D721Med (cell line): Measurements from ENCODE around the gene TMEM39A.

Experiments used
- DNase-seq: peaks from one replicate; pipeline ENCODE4 v3.0.0; 2011; ENCODE audit warnings: low spot score; ENCODE audit not compliant: insufficient read length
- FAIRE-seq: peaks from 2 replicates; lab custom pipeline; 2011; peaks lifted over from hg19 to GRCh38; lab: Jason Lieb, UNC
- TF ChIP-seq, protein P1 (sequence below): IDR thresholded peaks from 2 replicates; pipeline ENCODE4 v1.5.1; 2012; ENCODE audit warnings: mild to moderate bottlenecking, control low read depth; ENCODE audit not compliant: insufficient read depth; ENCODE audit errors: missing control alignments

TMEM39A gene

DNA sequence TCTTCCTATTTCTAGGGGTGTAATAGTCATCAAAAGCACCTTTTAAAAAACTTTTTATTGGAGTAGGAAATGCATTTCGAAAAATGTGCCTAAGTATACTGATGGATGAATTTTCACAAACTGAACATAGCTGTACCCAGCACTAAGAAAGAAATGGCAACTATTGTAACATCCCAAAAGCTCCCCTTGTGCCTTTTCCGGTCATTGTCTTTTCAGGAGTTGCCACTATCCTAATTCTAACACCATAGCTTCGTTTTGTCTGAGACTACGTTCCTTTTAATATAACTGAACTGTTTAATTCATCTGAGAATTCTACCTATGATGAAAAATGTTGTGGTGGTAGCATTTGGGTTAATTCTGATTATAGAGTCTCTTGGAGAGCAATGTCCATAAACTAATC lies 36.9 kb upstream of the TMEM39A start:
- TF ChIP-seq, protein P1, sequence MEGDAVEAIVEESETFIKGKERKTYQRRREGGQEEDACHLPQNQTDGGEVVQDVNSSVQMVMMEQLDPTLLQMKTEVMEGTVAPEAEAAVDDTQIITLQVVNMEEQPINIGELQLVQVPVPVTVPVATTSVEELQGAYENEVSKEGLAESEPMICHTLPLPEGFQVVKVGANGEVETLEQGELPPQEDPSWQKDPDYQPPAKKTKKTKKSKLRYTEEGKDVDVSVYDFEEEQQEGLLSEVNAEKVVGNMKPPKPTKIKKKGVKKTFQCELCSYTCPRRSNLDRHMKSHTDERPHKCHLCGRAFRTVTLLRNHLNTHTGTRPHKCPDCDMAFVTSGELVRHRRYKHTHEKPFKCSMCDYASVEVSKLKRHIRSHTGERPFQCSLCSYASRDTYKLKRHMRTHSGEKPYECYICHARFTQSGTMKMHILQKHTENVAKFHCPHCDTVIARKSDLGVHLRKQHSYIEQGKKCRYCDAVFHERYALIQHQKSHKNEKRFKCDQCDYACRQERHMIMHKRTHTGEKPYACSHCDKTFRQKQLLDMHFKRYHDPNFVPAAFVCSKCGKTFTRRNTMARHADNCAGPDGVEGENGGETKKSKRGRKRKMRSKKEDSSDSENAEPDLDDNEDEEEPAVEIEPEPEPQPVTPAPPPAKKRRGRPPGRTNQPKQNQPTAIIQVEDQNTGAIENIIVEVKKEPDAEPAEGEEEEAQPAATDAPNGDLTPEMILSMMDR, result no peak
- FAIRE-seq, result no peak
- no peak for DNase-seq

DNA sequence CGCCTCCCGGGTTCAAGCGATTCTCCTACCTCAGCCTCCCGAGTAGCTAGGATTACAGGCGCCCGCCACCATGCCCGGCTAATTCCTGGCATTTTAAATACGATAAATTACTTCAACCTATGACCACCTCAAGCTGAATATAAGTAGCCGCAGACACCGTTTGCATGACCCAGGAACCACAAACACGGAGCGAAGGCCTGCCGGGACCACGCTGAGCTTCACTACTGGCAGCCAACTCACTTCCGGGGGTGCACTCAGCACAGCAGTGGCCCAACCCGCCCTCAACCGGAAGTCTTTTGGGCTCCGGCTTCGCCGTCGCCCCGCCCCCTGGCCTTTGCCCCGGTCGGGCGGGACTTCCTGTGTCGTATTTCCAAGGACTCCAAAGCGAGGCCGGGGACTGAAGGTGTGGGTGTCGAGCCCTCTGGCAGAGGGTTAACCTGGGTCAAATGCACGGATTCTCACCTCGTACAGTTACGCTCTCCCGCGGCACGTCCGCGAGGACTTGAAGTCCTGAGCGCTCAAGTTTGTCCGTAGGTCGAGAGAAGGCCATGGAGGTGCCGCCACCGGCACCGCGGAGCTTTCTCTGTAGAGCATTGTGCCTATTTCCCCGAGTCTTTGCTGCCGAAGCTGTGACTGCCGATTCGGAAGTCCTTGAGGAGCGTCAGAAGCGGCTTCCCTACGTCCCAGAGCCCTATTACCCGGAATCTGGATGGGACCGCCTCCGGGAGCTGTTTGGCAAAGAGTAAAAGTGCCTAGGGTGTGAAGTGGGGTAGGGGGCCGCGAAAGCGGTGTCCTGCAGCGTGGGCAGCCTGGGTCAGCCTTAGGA lies 35.0 kb upstream of the TMEM39A start, which contains the start of gene TIMMDC1:
TSS of gene TIMMDC1 (plus strand) at position 362 of the 826 bp plus-strand sequence. CDS start at position 549, 187 bp downstream.
- FAIRE-seq (no peak), DNase-seq (peak; percentile 63)
- TF ChIP-seq, protein P1, result no peak

DNA sequence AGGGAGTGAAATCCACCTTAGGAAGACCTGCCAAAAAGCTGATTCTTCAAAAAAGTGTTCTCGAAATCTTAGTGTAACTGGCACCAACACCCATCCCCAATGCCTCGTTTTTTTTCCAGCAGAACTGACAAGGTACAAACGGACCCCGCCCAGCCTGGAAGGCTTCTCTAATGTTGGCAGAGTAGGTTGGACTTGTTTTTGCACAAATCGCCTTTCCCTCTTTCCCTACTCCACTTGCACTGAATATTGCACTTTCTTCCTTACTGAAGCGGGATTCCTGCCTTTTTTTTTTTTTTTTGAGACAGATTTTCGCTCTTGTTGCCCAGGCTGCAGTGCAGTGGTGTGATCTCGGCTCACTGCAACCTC lies 34.4 kb upstream of the TMEM39A start:
- no peak for FAIRE-seq
- TF ChIP-seq, protein P1, result no peak
- no peak for DNase-seq

DNA sequence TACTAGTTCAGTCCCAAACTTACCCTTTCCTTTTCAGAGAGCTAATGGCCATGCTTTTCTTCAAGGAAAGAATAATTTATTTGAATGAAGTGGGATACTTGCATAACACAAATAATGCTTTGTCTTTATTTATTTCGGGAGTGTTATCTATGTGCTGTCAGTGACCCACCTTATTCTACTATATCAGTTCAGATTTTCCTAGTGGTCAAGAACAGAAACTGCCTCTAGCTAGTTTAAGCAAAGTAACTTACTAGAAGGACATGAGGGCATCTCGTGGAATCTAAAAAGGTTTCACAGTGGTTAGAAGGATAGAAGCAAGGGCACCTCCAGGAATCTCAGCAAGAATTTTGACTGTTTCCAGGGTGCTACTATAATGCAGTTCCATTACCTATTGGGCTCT lies 31.2 kb upstream of the TMEM39A start:
- TF ChIP-seq, protein P1, result no peak
- FAIRE-seq (no peak), DNase-seq (no peak)

DNA sequence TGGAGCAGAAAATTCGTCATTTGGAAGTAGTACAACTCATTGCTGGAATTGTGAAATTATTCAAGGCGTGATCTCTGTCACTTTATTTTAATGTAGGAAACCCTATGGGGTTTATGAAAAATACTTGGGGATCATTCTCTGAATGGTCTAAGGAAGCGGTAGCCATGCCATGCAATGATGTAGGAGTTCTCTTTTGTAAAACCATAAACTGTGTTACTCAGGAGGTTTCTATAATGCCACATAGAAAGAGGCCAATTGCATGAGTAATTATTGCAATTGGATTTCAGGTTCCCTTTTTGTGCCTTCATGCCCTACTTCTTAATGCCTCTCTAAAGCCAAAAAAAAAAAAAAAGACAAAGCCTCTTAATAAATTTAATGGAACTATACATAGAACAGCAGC lies 29.4 kb upstream of the TMEM39A start:
- TF ChIP-seq, protein P1, result no peak
- no peak for DNase-seq
- FAIRE-seq, result no peak

DNA sequence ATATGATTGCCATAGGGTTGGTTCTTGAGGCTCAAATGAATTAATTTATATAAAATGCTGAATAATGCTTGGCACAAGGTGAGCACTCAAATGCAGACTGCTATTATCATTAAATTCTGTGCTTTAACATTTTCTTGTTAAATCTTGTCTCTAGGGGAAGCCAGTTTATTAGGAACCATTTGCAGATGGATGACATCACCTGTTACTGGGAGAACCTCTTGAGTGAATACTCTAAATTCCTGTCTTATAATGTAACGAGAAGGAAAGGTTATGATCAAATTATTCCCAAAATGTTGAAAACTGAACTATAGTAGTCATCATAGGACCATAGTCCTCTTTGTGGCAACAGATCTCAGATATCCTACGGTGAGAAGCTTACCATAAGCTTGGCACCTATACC lies 28.7 kb upstream of the TMEM39A start:
- FAIRE-seq (peak; percentile 16), DNase-seq (no peak)
- TF ChIP-seq, protein P1, result no peak

DNA sequence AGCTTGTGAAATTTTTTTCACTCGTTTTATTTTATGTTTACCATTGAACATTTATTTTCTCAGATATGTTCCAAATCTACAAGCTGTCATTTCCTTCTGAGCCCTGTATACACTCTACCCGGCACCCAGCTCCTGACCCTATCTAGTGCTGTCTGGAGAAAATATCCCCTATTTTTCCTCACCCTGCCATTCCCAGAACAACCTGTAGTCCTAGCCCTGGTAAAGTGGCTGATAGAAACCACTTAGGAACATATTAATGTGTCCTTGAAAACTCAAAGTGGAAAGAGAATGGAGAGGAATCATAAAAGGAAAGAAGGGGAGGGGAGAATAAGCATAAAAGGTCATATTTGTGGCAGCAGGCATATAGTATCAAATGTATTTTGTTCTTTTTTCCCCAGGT lies 26.7 kb upstream of the TMEM39A start:
- FAIRE-seq, result no peak
- TF ChIP-seq, protein P1, result no peak
- no peak for DNase-seq
